ENCODE results near the gene KIAA1958. TPM values are rescaled to one million over a fixed set of nuclear protein-coding genes. Genes with fewer than 3 reads are reported as not detected.

KIAA1958 gene
- total RNA-seq, 4 donors from 2014 or later: 8.3 to 11.2 (median 9.6) TPM

DNA sequence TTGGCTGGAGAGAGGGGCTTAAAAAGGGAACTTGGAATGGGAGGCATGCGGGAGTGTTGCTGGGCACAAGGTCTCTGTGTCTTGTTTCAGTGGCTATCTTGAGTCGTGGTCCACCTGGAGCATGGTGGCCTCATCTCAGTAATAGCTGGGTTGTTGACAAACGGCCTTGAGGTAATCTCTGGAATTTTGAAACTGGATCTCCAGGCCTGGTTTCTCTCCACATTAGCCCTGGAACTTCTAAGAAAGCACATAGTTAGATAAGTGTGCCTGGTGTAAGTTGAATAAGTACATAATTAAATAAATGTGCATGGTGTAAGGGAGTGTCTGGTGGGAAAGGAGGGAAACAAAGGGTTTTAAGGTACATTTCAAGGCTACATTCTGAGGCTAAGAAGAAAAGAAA lies 169.0 kb downstream of the KIAA1958 start:
- DNase-seq: no peak
- no peaks in the 10 kb centered on the region for H3K27me3 ChIP-seq
- 68 to 77% methylated on average over 3 of the region's 3 CpGs for WGBS, 2 donors
- no peaks in the 10 kb centered on the region for H3K4me1 ChIP-seq
- H3K9me3 ChIP-seq: no peaks in the 10 kb centered on the region
- H3K27ac ChIP-seq: no peak overlapping the region
- TF ChIP-seq, protein P1, sequence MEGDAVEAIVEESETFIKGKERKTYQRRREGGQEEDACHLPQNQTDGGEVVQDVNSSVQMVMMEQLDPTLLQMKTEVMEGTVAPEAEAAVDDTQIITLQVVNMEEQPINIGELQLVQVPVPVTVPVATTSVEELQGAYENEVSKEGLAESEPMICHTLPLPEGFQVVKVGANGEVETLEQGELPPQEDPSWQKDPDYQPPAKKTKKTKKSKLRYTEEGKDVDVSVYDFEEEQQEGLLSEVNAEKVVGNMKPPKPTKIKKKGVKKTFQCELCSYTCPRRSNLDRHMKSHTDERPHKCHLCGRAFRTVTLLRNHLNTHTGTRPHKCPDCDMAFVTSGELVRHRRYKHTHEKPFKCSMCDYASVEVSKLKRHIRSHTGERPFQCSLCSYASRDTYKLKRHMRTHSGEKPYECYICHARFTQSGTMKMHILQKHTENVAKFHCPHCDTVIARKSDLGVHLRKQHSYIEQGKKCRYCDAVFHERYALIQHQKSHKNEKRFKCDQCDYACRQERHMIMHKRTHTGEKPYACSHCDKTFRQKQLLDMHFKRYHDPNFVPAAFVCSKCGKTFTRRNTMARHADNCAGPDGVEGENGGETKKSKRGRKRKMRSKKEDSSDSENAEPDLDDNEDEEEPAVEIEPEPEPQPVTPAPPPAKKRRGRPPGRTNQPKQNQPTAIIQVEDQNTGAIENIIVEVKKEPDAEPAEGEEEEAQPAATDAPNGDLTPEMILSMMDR (IDR thresholded peaks at IDR 0.05): no peak
- TF ChIP-seq POLR2A (IDR thresholded peaks at IDR 0.05): no peak
- no peaks in the 10 kb centered on the region for H3K36me3 ChIP-seq
- no peak overlapping the region for H3K4me3 ChIP-seq (replicated peaks in 1 of 3)
- intact Hi-C loops (cut with DNase I): no loop called here

DNA sequence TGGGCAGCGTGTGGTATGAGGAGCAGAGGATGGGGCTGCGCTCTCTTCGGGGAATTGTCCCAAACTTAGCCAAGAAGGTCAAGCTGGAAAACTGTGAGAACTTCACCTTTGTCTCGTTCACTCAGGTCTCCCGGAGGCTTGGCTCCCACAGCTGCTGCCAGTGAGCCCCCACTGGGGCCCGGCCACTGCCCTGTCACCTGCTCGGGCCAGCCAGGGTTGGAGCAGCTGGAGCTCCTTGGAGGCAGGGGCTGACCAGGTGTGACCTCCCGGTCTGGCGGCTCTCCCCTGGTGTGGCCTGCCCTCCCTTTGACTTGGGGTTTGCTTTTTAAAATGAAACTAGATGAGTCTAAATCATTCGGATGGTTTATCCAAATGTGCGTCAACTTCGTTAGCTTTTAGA lies 173.3 kb downstream of the KIAA1958 start:
- Histone ChIP-seq H3K36me3 (no peaks in the 10 kb centered on the region), H3K27ac (no peak overlapping the region), H3K27me3 (no peaks in the 10 kb centered on the region), H3K4me3 (replicated peaks in 1 of 3) (no peak overlapping the region), H3K4me1 (no peaks in the 10 kb centered on the region), H3K9me3 (no peaks in the 10 kb centered on the region)
- TF ChIP-seq POLR2A (IDR thresholded peaks at IDR 0.05): no peak
- TF ChIP-seq, protein P1 (IDR thresholded peaks at IDR 0.05): no peak
- intact Hi-C loops (cut with DNase I): no loop called here
- 96 to 99% methylated on average over 8 to 12 of the region's 12 CpGs for WGBS, 2 donors
- DNase-seq: no peak

DNA sequence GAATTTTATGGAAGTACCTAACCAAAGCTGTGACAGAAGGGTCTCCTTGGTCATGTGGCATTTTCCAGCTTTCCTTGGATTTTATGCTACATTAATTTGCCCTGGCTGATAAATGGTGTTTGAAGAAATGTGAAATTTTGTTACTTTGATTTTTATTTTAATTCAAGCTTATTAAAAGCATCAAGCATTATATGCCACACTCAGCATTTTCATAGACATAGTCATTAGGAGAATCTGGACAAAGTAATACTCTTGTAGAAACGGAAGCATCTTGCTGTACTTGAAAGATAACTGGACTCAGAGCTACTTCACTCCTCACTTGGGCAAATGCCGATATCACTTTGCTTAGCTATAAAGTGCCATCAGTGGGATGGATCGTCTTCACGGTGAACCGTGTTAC lies 177.1 kb downstream of the KIAA1958 start:
- intact Hi-C loops (cut with DNase I): no loop called here
- no peak for DNase-seq

GRCh38 chr9:112664531-112664930 lies 177.9 kb downstream of the KIAA1958 start:
- no peak for DNase-seq
- Histone ChIP-seq H3K27me3 (no peaks in the 10 kb centered on the region), H3K4me3 (replicated peaks in 1 of 3) (no peak overlapping the region), H3K27ac (no peak overlapping the region), H3K4me1 (no peaks in the 10 kb centered on the region), H3K36me3 (no peaks in the 10 kb centered on the region), H3K9me3 (no peaks in the 10 kb centered on the region)
- WGBS, 2 donors: 93 to 94% methylated on average over 3 of the region's 3 CpGs
- intact Hi-C loops (cut with DNase I): no loop called here
- TF ChIP-seq, protein P1 (IDR thresholded peaks at IDR 0.05): no peak
- no peak for TF ChIP-seq POLR2A (IDR thresholded peaks at IDR 0.05)

More for the DNA sequence above, 177.1 kb downstream of the KIAA1958 start:
- H3K4me1 ChIP-seq: no peaks in the 10 kb centered on the region
- no peaks in the 10 kb centered on the region for H3K9me3 ChIP-seq
- H3K27ac ChIP-seq: no peak overlapping the region
- WGBS, 2 donors: 94 to 95% methylated on average over 5 of the region's 5 CpGs
- no peaks in the 10 kb centered on the region for H3K36me3 ChIP-seq
- no peak overlapping the region for H3K4me3 ChIP-seq (replicated peaks in 1 of 3)
- TF ChIP-seq, protein P1 (IDR thresholded peaks at IDR 0.05): no peak
- TF ChIP-seq POLR2A (IDR thresholded peaks at IDR 0.05): no peak
- H3K27me3 ChIP-seq: no peaks in the 10 kb centered on the region

DNA sequence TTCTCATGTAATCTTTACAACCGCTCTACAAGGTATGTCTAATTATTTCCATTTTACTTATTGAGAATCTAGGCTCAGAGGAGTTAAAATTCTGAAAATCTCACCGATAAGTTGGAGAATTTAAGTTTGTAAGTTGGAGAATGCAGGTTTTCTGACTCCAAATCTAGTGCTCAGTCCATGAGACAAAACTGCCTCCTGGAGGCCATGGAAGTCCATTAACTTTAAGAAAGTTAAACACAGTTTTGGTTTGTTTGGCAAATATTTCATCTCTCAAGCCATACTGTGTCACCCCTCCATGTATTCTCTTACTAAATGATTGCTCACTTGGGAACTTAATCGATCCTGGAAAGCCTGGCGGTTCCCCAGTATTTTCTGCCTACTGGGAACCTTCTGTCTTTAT lies 178.7 kb downstream of the KIAA1958 start:
- H3K36me3 ChIP-seq: no peaks in the 10 kb centered on the region
- 83 to 91% methylated on average over 4 of the region's 4 CpGs for WGBS, 2 donors
- no peaks in the 10 kb centered on the region for H3K27me3 ChIP-seq
- no peaks in the 10 kb centered on the region for H3K4me1 ChIP-seq
- TF ChIP-seq POLR2A (IDR thresholded peaks at IDR 0.05): no peak
- TF ChIP-seq, protein P1 (IDR thresholded peaks at IDR 0.05): no peak
- H3K4me3 ChIP-seq (replicated peaks in 1 of 3): no peak overlapping the region
- no peaks in the 10 kb centered on the region for H3K9me3 ChIP-seq
- intact Hi-C loops (cut with DNase I): no loop called here
- DNase-seq: no peak
- no peak overlapping the region for H3K27ac ChIP-seq
